CD4-positive, alpha-beta T cell treated with Interleukin-17A for 4 hours (primary cell): Measurements from ENCODE around the gene CARD19.
"Not testable (repeated sequence)": the region's sequence is repeated elsewhere in the genome, so short reads cannot be mapped to it uniquely, and the experiment has no call there.

Experiments
- DNase-seq: peaks from one replicate; pipeline ENCODE4 v3.0.0-alpha.2; 2020; ENCODE audit warnings: mixed read lengths

The CARD19 gene

GRCh38 chr9:93089024-93089423, 7.0 kb upstream of the CARD19 start:
- DNase-seq = no peak

- DNase-seq = no peak
Measured at GRCh38 chr9:93089481-93089991, 6.5 kb upstream of the CARD19 start.

GRCh38 chr9:93090091-93090655, 5.8 kb upstream of the CARD19 start:
- no peak for DNase-seq

GRCh38 chr9:93091056-93091452, 5.0 kb upstream of the CARD19 start:
- no peak for DNase-seq

- DNase-seq = peak; percentile 69
Measured at GRCh38 chr9:93091453-93092081, 4.5 kb upstream of the CARD19 start.

GRCh38 chr9:93092251-93092991, 3.6 kb upstream of the CARD19 start:
- no peak for DNase-seq

- no peak for DNase-seq
Measured at GRCh38 chr9:93093127-93093876, 2.7 kb upstream of the CARD19 start.

GRCh38 chr9:93093877-93094657, 1.9 kb upstream of the CARD19 start:
- no peak for DNase-seq

GRCh38 chr9:93094658-93095204, 1.3 kb upstream of the CARD19 start:
- DNase-seq = peak; percentile 31

- peak; percentile 100 for DNase-seq
Measured at GRCh38 chr9:93095205-93096130, 549 bp upstream of the CARD19 start.

- no peak for DNase-seq
Measured at GRCh38 chr9:93096811-93097382, 880 bp downstream of the CARD19 start.

- peak; percentile 37 for DNase-seq
Measured at GRCh38 chr9:93097511-93098201, 1.6 kb downstream of the CARD19 start.

GRCh38 chr9:93098236-93098946, 2.4 kb downstream of the CARD19 start:
- DNase-seq = peak; percentile 81

- DNase-seq = no peak
Measured at GRCh38 chr9:93099551-93100275, 3.7 kb downstream of the CARD19 start.

GRCh38 chr9:93100276-93100636, 4.2 kb downstream of the CARD19 start:
- DNase-seq = no peak

GRCh38 chr9:93101086-93101485, 5.1 kb downstream of the CARD19 start:
- DNase-seq = not testable (repeated sequence)

GRCh38 chr9:93105620-93106019, 9.6 kb downstream of the CARD19 start:
- DNase-seq = no peak

GRCh38 chr9:93107151-93107824, 11.3 kb downstream of the CARD19 start:
- DNase-seq = no peak
